ENCODE results near the gene MED17. TPM values are rescaled to one million over a fixed set of nuclear protein-coding genes. Genes with fewer than 3 reads are reported as not detected.

MED17 gene
- total RNA-seq, 1 donor from 2014 or later: 55.2 TPM

GRCh38 chr11:93844568-93844967 is 60.5 kb downstream of the MED17 start:
- intact Hi-C loops (cut with micrococcal nuclease): no loop called here
- Mint-ChIP-seq H3K4me1 (no peaks in the 10 kb centered on the region), H3K4me3 (no peak overlapping the region), H3K27me3 (peaks cover 10% of the 10 kb centered on the region), H3K9me3 (no peaks in the 10 kb centered on the region), H3K36me3 (ENCODE audit: low read depth) (no peaks in the 10 kb centered on the region), H3K27ac (no peak overlapping the region)
- ATAC-seq (ENCODE audit: low read depth) (no peak), DNase-seq (no peak)
- CTCF ChIA-PET: no interaction called here
- TF ChIP-seq CTCF (IDR thresholded peaks at IDR 0.05): no peak
- POLR2A ChIA-PET: no interaction called here

GRCh38 chr11:93845181-93846092 is 61.4 kb downstream of the MED17 start:
- no peaks in the 10 kb centered on the region for H3K4me1 Mint-ChIP-seq
- TF ChIP-seq CTCF (IDR thresholded peaks at IDR 0.05): no peak
- intact Hi-C loops (cut with micrococcal nuclease): no loop called here
- H3K36me3 Mint-ChIP-seq (ENCODE audit: low read depth): no peaks in the 10 kb centered on the region
- H3K27me3 Mint-ChIP-seq: peaks cover 11% of the 10 kb centered on the region
- ATAC-seq (ENCODE audit: low read depth): no peak
- H3K9me3 Mint-ChIP-seq: no peaks in the 10 kb centered on the region
- ChIA-PET POLR2A (no interaction called here), CTCF (no interaction called here)
- DNase-seq: no peak
- no peak overlapping the region for H3K27ac Mint-ChIP-seq
- H3K4me3 Mint-ChIP-seq: no peak overlapping the region

- intact Hi-C loops (cut with micrococcal nuclease): no loop called here
- no peak for TF ChIP-seq CTCF (IDR thresholded peaks at IDR 0.05)
- H3K36me3 Mint-ChIP-seq (ENCODE audit: low read depth): no peaks in the 10 kb centered on the region
- no peak for DNase-seq
- H3K27me3 Mint-ChIP-seq: peaks cover 19% of the 10 kb centered on the region
- POLR2A ChIA-PET: no interaction called here
- H3K4me3 Mint-ChIP-seq: no peak overlapping the region
- CTCF ChIA-PET: no interaction called here
- ATAC-seq (ENCODE audit: low read depth): no peak
- H3K27ac Mint-ChIP-seq: no peak overlapping the region
- no peaks in the 10 kb centered on the region for H3K9me3 Mint-ChIP-seq
- no peaks in the 10 kb centered on the region for H3K4me1 Mint-ChIP-seq
Observed at GRCh38 chr11:93846411-93846810, 62.3 kb downstream of the MED17 start.

GRCh38 chr11:93849201-93849600 is 65.1 kb downstream of the MED17 start:
- intact Hi-C loops (cut with micrococcal nuclease): no loop called here
- POLR2A ChIA-PET: no interaction called here
- no peaks in the 10 kb centered on the region for H3K36me3 Mint-ChIP-seq (ENCODE audit: low read depth)
- H3K4me3 Mint-ChIP-seq: no peak overlapping the region
- peaks cover 20% of the 10 kb centered on the region for H3K27me3 Mint-ChIP-seq
- CTCF ChIA-PET: no interaction called here
- ATAC-seq (ENCODE audit: low read depth): no peak
- no peak overlapping the region for H3K27ac Mint-ChIP-seq
- no peak for DNase-seq
- no peak for TF ChIP-seq CTCF (IDR thresholded peaks at IDR 0.05)
- no peaks in the 10 kb centered on the region for H3K9me3 Mint-ChIP-seq
- no peaks in the 10 kb centered on the region for H3K4me1 Mint-ChIP-seq

GRCh38 chr11:93849751-93850593 is 65.9 kb downstream of the MED17 start:
- H3K4me1 Mint-ChIP-seq: no peaks in the 10 kb centered on the region
- POLR2A ChIA-PET: no interaction called here
- no peak for TF ChIP-seq CTCF (IDR thresholded peaks at IDR 0.05)
- CTCF ChIA-PET: no interaction called here
- H3K27me3 Mint-ChIP-seq: peaks cover 20% of the 10 kb centered on the region
- no peaks in the 10 kb centered on the region for H3K36me3 Mint-ChIP-seq (ENCODE audit: low read depth)
- intact Hi-C loops (cut with micrococcal nuclease): no loop called here
- DNase-seq (no peak), ATAC-seq (ENCODE audit: low read depth) (no peak)
- no peak overlapping the region for H3K4me3 Mint-ChIP-seq
- no peaks in the 10 kb centered on the region for H3K9me3 Mint-ChIP-seq
- no peak overlapping the region for H3K27ac Mint-ChIP-seq

All from activated B cell treated with CpG ODN at 0.5 μM for 24 hours (primary cell).